Activated CD8-positive, alpha-beta memory T cell treated with anti-CD3 and anti-CD28 coated beads, Interleukin-2, amount 50 U/mL, for 24 hours (primary cell): ENCODE measurements around the gene ADAMTS2.

Source experiments
- DNase-seq: peaks from one replicate; pipeline ENCODE4 v3.0.0-alpha.2; 2020; ENCODE audit errors: extremely low read depth

Gene ADAMTS2

GRCh38 chr5:179124853-179125788 is 220.1 kb downstream of the ADAMTS2 start:
- DNase-seq: no peak

GRCh38 chr5:179124273-179124852 is 220.9 kb downstream of the ADAMTS2 start:
- DNase-seq: no peak

- DNase-seq: no peak
These were observed 221.6 kb downstream of the ADAMTS2 start for GRCh38 chr5:179123491-179124272.

- DNase-seq: no peak
These were observed 222.2 kb downstream of the ADAMTS2 start for GRCh38 chr5:179123109-179123426.

GRCh38 chr5:179122411-179123108 is 222.7 kb downstream of the ADAMTS2 start:
- no peak for DNase-seq

- no peak for DNase-seq
These were observed 223.6 kb downstream of the ADAMTS2 start for GRCh38 chr5:179121667-179122111.

GRCh38 chr5:179120951-179121666 is 224.2 kb downstream of the ADAMTS2 start:
- no peak for DNase-seq

- DNase-seq: no peak
These were observed 224.8 kb downstream of the ADAMTS2 start for GRCh38 chr5:179120421-179120861.

- DNase-seq: no peak
These were observed 225.7 kb downstream of the ADAMTS2 start for GRCh38 chr5:179119415-179120170.

GRCh38 chr5:179118756-179119414 is 226.4 kb downstream of the ADAMTS2 start:
- no peak for DNase-seq

GRCh38 chr5:179118338-179118737 is 226.9 kb downstream of the ADAMTS2 start:
- DNase-seq: no peak

GRCh38 chr5:179115845-179116524 is 229.3 kb downstream of the ADAMTS2 start:
- no peak for DNase-seq

GRCh38 chr5:179115307-179115706 is 230.0 kb downstream of the ADAMTS2 start:
- no peak for DNase-seq

GRCh38 chr5:179114756-179115155 is 230.5 kb downstream of the ADAMTS2 start:
- no peak for DNase-seq

GRCh38 chr5:179113945-179114641 is 231.2 kb downstream of the ADAMTS2 start:
- no peak for DNase-seq

GRCh38 chr5:179113143-179113530 is 232.1 kb downstream of the ADAMTS2 start:
- DNase-seq: no peak

- DNase-seq: no peak
These were observed 232.7 kb downstream of the ADAMTS2 start for GRCh38 chr5:179112469-179113142.
